AG04449 (cell line): Measurements from ENCODE around the gene NSL1.

Source experiments
- CTCF ChIA-PET: fragments of 350-600 bp; formaldehyde crosslinking; extraction: SDS; loops from one replicate; lab custom pipeline; 2021; ENCODE audit warnings: antibody characterized with exemption; lab: Yijun Ruan, JAX
- POLR2A ChIA-PET: fragments of 400-600, 350-600 bp; formaldehyde crosslinking; extraction: SDS; loops from one replicate; lab custom pipeline; 2020; ENCODE audit warnings: antibody characterized with exemption, inconsistent platforms; lab: Yijun Ruan, JAX
- DNase-seq: peaks from one replicate; pipeline ENCODE4 v3.0.0-alpha.2; 2010; ENCODE audit warnings: low read depth, low spot score
- H3K4me3 ChIP-seq: 2 replicates; pipeline ENCODE4 v1.5.1; 2011; ENCODE audit warnings: low read depth, mild to moderate bottlenecking, control low read depth, low read length
- TF ChIP-seq, protein P1 (sequence below): IDR thresholded peaks from one replicate; pipeline ENCODE4 v1.5.1; 2011; ENCODE audit warnings: mild to moderate bottlenecking, moderate library complexity, low read length, control low read depth, inconsistent platforms; ENCODE audit not compliant: insufficient read depth; ENCODE audit errors: missing control alignments

NSL1 gene

GRCh38 chr1:212700223-212700891 lies 91.2 kb downstream of the NSL1 start:
- TF ChIP-seq, protein P1, sequence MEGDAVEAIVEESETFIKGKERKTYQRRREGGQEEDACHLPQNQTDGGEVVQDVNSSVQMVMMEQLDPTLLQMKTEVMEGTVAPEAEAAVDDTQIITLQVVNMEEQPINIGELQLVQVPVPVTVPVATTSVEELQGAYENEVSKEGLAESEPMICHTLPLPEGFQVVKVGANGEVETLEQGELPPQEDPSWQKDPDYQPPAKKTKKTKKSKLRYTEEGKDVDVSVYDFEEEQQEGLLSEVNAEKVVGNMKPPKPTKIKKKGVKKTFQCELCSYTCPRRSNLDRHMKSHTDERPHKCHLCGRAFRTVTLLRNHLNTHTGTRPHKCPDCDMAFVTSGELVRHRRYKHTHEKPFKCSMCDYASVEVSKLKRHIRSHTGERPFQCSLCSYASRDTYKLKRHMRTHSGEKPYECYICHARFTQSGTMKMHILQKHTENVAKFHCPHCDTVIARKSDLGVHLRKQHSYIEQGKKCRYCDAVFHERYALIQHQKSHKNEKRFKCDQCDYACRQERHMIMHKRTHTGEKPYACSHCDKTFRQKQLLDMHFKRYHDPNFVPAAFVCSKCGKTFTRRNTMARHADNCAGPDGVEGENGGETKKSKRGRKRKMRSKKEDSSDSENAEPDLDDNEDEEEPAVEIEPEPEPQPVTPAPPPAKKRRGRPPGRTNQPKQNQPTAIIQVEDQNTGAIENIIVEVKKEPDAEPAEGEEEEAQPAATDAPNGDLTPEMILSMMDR = no peak
- peak overlapping the region; percentile 62 for H3K4me3 ChIP-seq
- ChIA-PET CTCF (interaction anchor here (0.5 to 1.8 kb wide), 8 partner anchors 10 to 118 kb away, joined by 3 to 11 read pairs (median 6); no protein-coding TSS in a partner anchor), POLR2A (interaction anchor here (1.2 kb wide), 1 partner anchor 92 kb away, joined by 4 read pairs; the partner anchor contains the start of gene ATF3)
- no peak for DNase-seq

GRCh38 chr1:212699625-212700222 lies 91.9 kb downstream of the NSL1 start, which contains the start of gene BATF3:
Gene BATF3 (minus strand): TSS chr1:212699840. CDS start chr1:212699762, 78 bp downstream.
- no peak for DNase-seq
- POLR2A ChIA-PET = no interaction called here
- CTCF ChIA-PET = interaction anchor here (1.0 to 1.9 kb wide), 4 partner anchors 22 to 222 kb away, joined by 4 read pairs; no protein-coding TSS in a partner anchor

DNA sequence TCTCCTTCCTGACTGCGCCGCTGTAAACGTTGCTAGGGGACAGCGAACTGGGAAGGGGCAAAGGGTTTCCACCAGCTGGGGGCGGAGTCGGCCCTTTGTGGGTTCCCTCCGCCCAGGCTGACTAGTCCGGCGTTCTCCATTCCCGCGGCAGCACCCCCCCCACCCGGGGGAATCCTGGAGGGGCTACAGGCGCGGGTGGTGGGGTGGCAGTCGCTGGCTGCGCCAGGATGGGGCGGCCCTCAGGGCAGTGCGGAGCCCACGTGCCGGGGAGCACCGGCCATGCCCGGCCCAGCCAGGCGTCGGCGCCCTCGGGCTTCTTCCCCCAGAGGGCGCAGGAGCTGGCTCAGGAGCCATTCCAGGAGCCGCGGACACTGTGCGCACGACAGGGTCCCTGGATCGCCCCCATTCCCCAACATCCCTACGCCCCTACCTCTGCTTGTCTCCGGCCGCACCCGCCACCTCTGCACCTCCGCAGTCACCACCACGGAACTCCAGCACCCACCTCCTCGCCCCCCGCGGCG lies 92.4 kb downstream of the NSL1 start:
- ChIA-PET CTCF (interaction anchor here (0.6 to 1.9 kb wide), 7 partner anchors 11 to 222 kb away, joined by 3 to 5 read pairs (median 4); no protein-coding TSS in a partner anchor), POLR2A (no interaction called here)
- TF ChIP-seq, protein P1 = peak; percentile 71
- no peak for DNase-seq
- H3K4me3 ChIP-seq = peak overlapping the region; percentile 62

More at GRCh38 chr1:212699625-212700222, 91.9 kb downstream of the NSL1 start, which contains the start of gene BATF3:
- peak within 1 kb of the TSS; percentile 62 for H3K4me3 ChIP-seq
- TF ChIP-seq, protein P1 = no peak

DNA sequence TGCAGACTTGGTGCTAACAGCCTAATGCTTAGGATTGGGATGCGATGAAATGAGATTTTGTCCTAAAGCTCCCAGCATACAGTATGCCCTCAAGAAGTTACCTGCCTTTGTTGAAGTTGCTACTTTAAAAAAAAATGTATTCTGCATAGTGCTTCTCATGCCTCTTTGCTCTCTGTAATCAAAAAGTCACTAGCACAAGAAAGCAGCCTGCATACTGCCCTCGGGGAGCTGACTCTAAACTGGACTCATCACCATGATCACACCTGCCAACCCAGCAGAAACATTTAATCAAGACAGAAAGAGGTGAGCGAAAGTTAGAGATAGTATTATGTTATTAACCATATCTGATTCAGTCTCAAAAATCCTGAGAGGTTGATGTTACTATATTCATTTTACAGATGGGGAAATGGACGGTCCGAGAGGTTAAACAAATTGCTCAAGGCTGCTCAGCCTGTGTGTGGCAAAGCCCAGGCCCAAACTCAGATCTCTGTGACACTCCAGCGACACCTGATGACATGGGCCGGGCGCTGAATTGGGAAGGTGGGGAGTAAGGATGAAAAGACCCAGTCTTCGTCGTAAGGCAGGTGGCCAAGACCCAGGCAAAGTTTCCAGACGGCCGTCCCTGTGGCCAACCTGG lies 93.0 kb downstream of the NSL1 start:
- H3K4me3 ChIP-seq = peak overlapping the region; percentile 62
- CTCF ChIA-PET = interaction anchor here (0.6 to 1.9 kb wide), 11 partner anchors 10 to 221 kb away, joined by 3 to 5 read pairs (median 4); no protein-coding TSS in a partner anchor
- TF ChIP-seq, protein P1 = no peak
- no peak for DNase-seq
- POLR2A ChIA-PET = no interaction called here

DNA sequence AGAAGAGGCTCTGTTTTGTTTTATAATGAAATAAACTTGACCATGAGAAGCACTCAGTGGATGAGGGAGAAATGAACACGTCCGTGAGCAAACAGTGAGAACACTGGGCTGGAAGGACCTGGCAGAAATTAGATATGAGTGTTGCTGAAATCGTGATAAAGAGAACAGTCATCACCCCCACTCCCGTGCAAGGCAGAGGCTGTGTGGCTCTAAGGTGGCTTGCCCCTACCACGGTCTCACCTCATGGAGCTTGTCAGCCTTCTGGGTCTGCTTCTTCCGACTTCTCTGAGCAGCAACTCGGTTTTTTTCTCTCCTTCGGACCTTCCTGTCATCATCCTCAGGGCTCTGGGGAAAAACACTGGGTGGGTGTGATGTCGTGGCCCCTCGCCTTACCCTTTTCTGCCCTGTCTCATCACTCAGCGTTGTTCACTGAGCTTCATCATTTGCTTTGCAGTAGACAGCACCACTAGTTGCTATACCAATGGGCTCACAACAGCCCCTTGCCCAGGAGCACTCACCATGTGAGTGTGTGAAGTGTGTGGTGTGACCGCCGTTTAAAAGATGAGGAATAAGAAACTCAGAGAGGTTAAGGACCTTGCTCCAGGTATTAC lies 94.8 kb downstream of the NSL1 start:
- ChIA-PET CTCF (interaction anchor here (1.3 to 2.5 kb wide), 3 partner anchors 30 to 85 kb away, joined by 3 to 9 read pairs (median 5); no protein-coding TSS in a partner anchor), POLR2A (no interaction called here)
- no peak overlapping the region for H3K4me3 ChIP-seq
- DNase-seq = no peak
- TF ChIP-seq, protein P1 = no peak
